HG03280 (cell line): Measurements from ENCODE around the gene ZNF597.

ENCODE experiments used
- ATAC-seq: cut with Tn5 transposase; IDR thresholded peaks from one replicate; pipeline ENCODE4 v1.9.1; 2021; ENCODE audit warnings: mild to moderate bottlenecking, moderate library complexity; ENCODE audit not compliant: unreplicated experiment

The ZNF597 gene

GRCh38 chr16:3457434-3458252 lies 14.3 kb upstream of the ZNF597 start:
- ATAC-seq = peak; percentile 80

- ATAC-seq = no peak
These were observed 11.4 kb upstream of the ZNF597 start for GRCh38 chr16:3454631-3455147.

GRCh38 chr16:3454093-3454492 lies 10.8 kb upstream of the ZNF597 start:
- ATAC-seq = no peak

- ATAC-seq = no peak
These were observed 706 bp upstream of the ZNF597 start for GRCh38 chr16:3444032-3444388.

GRCh38 chr16:3439637-3440036 lies 3.7 kb downstream of the ZNF597 start:
- no peak for ATAC-seq

GRCh38 chr16:3434373-3434772 lies 8.9 kb downstream of the ZNF597 start:
- no peak for ATAC-seq

GRCh38 chr16:3431779-3432219 lies 11.5 kb downstream of the ZNF597 start:
- ATAC-seq = no peak

- no peak for ATAC-seq
These were observed 29.4 kb downstream of the ZNF597 start for GRCh38 chr16:3413730-3414379.

- ATAC-seq = no peak
These were observed 34.6 kb downstream of the ZNF597 start for GRCh38 chr16:3408561-3409197.

- no peak for ATAC-seq
These were observed 41.4 kb downstream of the ZNF597 start for GRCh38 chr16:3401719-3402397.

GRCh38 chr16:3400779-3401688 lies 42.3 kb downstream of the ZNF597 start, which contains the start of the genes ZNF174 and ZSCAN32:
ZNF174 (plus strand) TSS chr16:3401215; CDS start chr16:3402005, 790 bp downstream.
ZSCAN32 (minus strand) TSS chr16:3401004; CDS start chr16:3397557, 3,447 bp downstream.
- ATAC-seq = peak; percentile 94

- ATAC-seq = no peak
These were observed 42.9 kb downstream of the ZNF597 start for GRCh38 chr16:3400446-3400778.

GRCh38 chr16:3389663-3390338 lies 53.5 kb downstream of the ZNF597 start:
- ATAC-seq = no peak

GRCh38 chr16:3388325-3388724 lies 55.0 kb downstream of the ZNF597 start:
- ATAC-seq = no peak

GRCh38 chr16:3383045-3383448 lies 60.3 kb downstream of the ZNF597 start:
- no peak for ATAC-seq
